WERI-Rb-1 (cell line): ENCODE results near the gene GFM1.

Experiments used
- DNase-seq: peaks from one replicate; pipeline ENCODE4 v3.0.0-alpha.2; 2020
- H3K27ac ChIP-seq: fragments of 250-450 bp; sonication (Bioruptor Pico); 2 replicates; pipeline ENCODE4 v1.5.1; 2020; ENCODE audit warnings: mild to moderate bottlenecking, moderate library complexity
- H3K27me3 ChIP-seq: fragments of 250-450 bp; sonication (Bioruptor Pico); 2 replicates; pipeline ENCODE4 v1.5.1; 2021; ENCODE audit warnings: mild to moderate bottlenecking, low read depth, moderate library complexity; ENCODE audit not compliant: insufficient read depth, severe bottlenecking
- H3K36me3 ChIP-seq: fragments of 250-450 bp; sonication (Bioruptor Pico); 2 replicates; pipeline ENCODE4 v1.5.1; 2020; ENCODE audit warnings: mild to moderate bottlenecking, moderate library complexity
- H3K4me3 ChIP-seq: 2 replicates; pipeline ENCODE4 v1.5.1; 2011; ENCODE audit warnings: low read depth, mild to moderate bottlenecking, control low read depth, low read length
- H3K9me3 ChIP-seq: fragments of 250-450 bp; sonication (Bioruptor Pico); 2 replicates; pipeline ENCODE4 v1.5.1; 2021; ENCODE audit warnings: mild to moderate bottlenecking, moderate library complexity; ENCODE audit not compliant: severe bottlenecking
- CTCF ChIP-seq: IDR thresholded peaks from 2 replicates; pipeline ENCODE4 v1.5.1; 2011; ENCODE audit warnings: low read depth, mild to moderate bottlenecking, control low read depth, inconsistent platforms, low read length

GFM1 gene

GRCh38 chr3:158652463-158652862 is 8.1 kb downstream of the GFM1 start:
- TF ChIP-seq CTCF = no peak
- no peak for DNase-seq
- H3K9me3 ChIP-seq = no peaks in the 10 kb centered on the region
- no peaks in the 10 kb centered on the region for H3K27me3 ChIP-seq
- no peak overlapping the region for H3K4me3 ChIP-seq
- peaks cover 40% of the 10 kb centered on the region for H3K36me3 ChIP-seq
- H3K27ac ChIP-seq = no peak overlapping the region

- no peaks in the 10 kb centered on the region for H3K27me3 ChIP-seq
- H3K4me3 ChIP-seq = no peak overlapping the region
- no peak overlapping the region for H3K27ac ChIP-seq
- H3K36me3 ChIP-seq = peaks cover 52% of the 10 kb centered on the region
- TF ChIP-seq CTCF = no peak
- no peak for DNase-seq
- H3K9me3 ChIP-seq = no peaks in the 10 kb centered on the region
Measured at GRCh38 chr3:158658889-158659288, 14.6 kb downstream of the GFM1 start.

GRCh38 chr3:158659454-158660237 is 15.3 kb downstream of the GFM1 start:
- peak; percentile 41 for DNase-seq
- Histone ChIP-seq H3K9me3 (no peaks in the 10 kb centered on the region), H3K36me3 (peaks cover 49% of the 10 kb centered on the region), H3K27ac (no peak overlapping the region), H3K27me3 (no peaks in the 10 kb centered on the region), H3K4me3 (no peak overlapping the region)
- TF ChIP-seq CTCF = peak; percentile 69

- H3K4me3 ChIP-seq = no peak overlapping the region
- H3K36me3 ChIP-seq = peaks cover 42% of the 10 kb centered on the region
- no peak for DNase-seq
- no peaks in the 10 kb centered on the region for H3K27me3 ChIP-seq
- TF ChIP-seq CTCF = no peak
- H3K9me3 ChIP-seq = no peaks in the 10 kb centered on the region
- H3K27ac ChIP-seq = no peak overlapping the region
Measured at GRCh38 chr3:158660711-158661110, 16.4 kb downstream of the GFM1 start.

GRCh38 chr3:158663246-158663645 is 18.9 kb downstream of the GFM1 start:
- no peaks in the 10 kb centered on the region for H3K9me3 ChIP-seq
- H3K27me3 ChIP-seq = no peaks in the 10 kb centered on the region
- TF ChIP-seq CTCF = no peak
- peaks cover 49% of the 10 kb centered on the region for H3K36me3 ChIP-seq
- DNase-seq = no peak
- no peak overlapping the region for H3K27ac ChIP-seq
- no peak overlapping the region for H3K4me3 ChIP-seq

GRCh38 chr3:158663832-158664231 is 19.5 kb downstream of the GFM1 start:
- Histone ChIP-seq H3K27ac (no peak overlapping the region), H3K36me3 (peaks cover 52% of the 10 kb centered on the region), H3K27me3 (no peaks in the 10 kb centered on the region), H3K9me3 (no peaks in the 10 kb centered on the region), H3K4me3 (no peak overlapping the region)
- DNase-seq = no peak
- TF ChIP-seq CTCF = no peak
